Measurements from ENCODE around the gene CD244. TPM values are rescaled to one million over a fixed set of nuclear protein-coding genes. Genes with fewer than 3 reads are reported as not detected.

The CD244 gene
- total and polyA plus RNA-seq, 7 donors: 0.16 to 1.8 (median 0.36) TPM; not detected in 2

- no peak overlapping the region for H3K4me3 ChIP-seq
- no peaks in the 10 kb centered on the region for H3K27me3 ChIP-seq
- no peak overlapping the region for H3K27ac ChIP-seq
- no peaks in the 10 kb centered on the region for H3K36me3 ChIP-seq
- intact Hi-C loops (cut with DNase I): no loop called here
- TF ChIP-seq CTCF (IDR thresholded peaks at IDR 0.05) (no peak), POLR2AphosphoS5 (IDR thresholded peaks at IDR 0.05) (no peak), POLR2A (IDR thresholded peaks at IDR 0.05) (no peak), EP300 (IDR thresholded peaks at IDR 0.05) (no peak)
- WGBS, 2 donors: 79 to 80% methylated on average over 3 of the region's 3 CpGs
- peaks cover 0 to 15% (median 7%) of the 10 kb centered on the region in 4 donors for H3K9me3 ChIP-seq
- no peaks in the 10 kb centered on the region for H3K4me1 ChIP-seq
- DNase-seq: no peak
Measured at GRCh38 chr1:160807247-160807646, 55.4 kb downstream of the CD244 start.

GRCh38 chr1:160806784-160807183 lies 55.9 kb downstream of the CD244 start:
- Histone ChIP-seq H3K27me3 (no peaks in the 10 kb centered on the region), H3K4me3 (no peak overlapping the region), H3K4me1 (no peaks in the 10 kb centered on the region), H3K27ac (no peak overlapping the region), H3K9me3 (peaks cover 0 to 15% (median 7%) of the 10 kb centered on the region in 4 donors), H3K36me3 (no peaks in the 10 kb centered on the region)
- intact Hi-C loops (cut with DNase I): no loop called here
- no peak for DNase-seq
- TF ChIP-seq CTCF (IDR thresholded peaks at IDR 0.05): no peak
- no peak for TF ChIP-seq EP300 (IDR thresholded peaks at IDR 0.05)
- no peak for TF ChIP-seq POLR2AphosphoS5 (IDR thresholded peaks at IDR 0.05)
- TF ChIP-seq POLR2A (IDR thresholded peaks at IDR 0.05): no peak

GRCh38 chr1:160806109-160806665 lies 56.5 kb downstream of the CD244 start:
- H3K4me3 ChIP-seq: no peak overlapping the region
- H3K9me3 ChIP-seq: peaks cover 0 to 15% (median 7%) of the 10 kb centered on the region in 4 donors
- H3K4me1 ChIP-seq: no peaks in the 10 kb centered on the region
- no peak for TF ChIP-seq EP300 (IDR thresholded peaks at IDR 0.05)
- TF ChIP-seq POLR2A (IDR thresholded peaks at IDR 0.05): no peak
- no peak for TF ChIP-seq POLR2AphosphoS5 (IDR thresholded peaks at IDR 0.05)
- WGBS, 2 donors: 71 to 81% methylated on average over 1 of the region's 1 CpG
- H3K27me3 ChIP-seq: no peaks in the 10 kb centered on the region
- no peaks in the 10 kb centered on the region for H3K36me3 ChIP-seq
- DNase-seq: no peak
- intact Hi-C loops (cut with DNase I): no loop called here
- no peak overlapping the region for H3K27ac ChIP-seq

GRCh38 chr1:160801836-160802580 lies 60.7 kb downstream of the CD244 start:
- Histone ChIP-seq H3K27ac (no peak overlapping the region), H3K9me3 (peaks cover 0 to 9% (median 4%) of the 10 kb centered on the region in 4 donors), H3K27me3 (no peaks in the 10 kb centered on the region), H3K36me3 (no peaks in the 10 kb centered on the region), H3K4me3 (no peak overlapping the region), H3K4me1 (no peaks in the 10 kb centered on the region)
- 96 to 97% methylated on average over 43 of the region's 43 CpGs for WGBS, 2 donors
- intact Hi-C loops (cut with DNase I): no loop called here
- TF ChIP-seq POLR2A (IDR thresholded peaks at IDR 0.05): no peak
- TF ChIP-seq CTCF (IDR thresholded peaks at IDR 0.05): no peak
- TF ChIP-seq POLR2AphosphoS5 (IDR thresholded peaks at IDR 0.05): no peak
- no peak for TF ChIP-seq EP300 (IDR thresholded peaks at IDR 0.05)
- DNase-seq: no peak

DNA sequence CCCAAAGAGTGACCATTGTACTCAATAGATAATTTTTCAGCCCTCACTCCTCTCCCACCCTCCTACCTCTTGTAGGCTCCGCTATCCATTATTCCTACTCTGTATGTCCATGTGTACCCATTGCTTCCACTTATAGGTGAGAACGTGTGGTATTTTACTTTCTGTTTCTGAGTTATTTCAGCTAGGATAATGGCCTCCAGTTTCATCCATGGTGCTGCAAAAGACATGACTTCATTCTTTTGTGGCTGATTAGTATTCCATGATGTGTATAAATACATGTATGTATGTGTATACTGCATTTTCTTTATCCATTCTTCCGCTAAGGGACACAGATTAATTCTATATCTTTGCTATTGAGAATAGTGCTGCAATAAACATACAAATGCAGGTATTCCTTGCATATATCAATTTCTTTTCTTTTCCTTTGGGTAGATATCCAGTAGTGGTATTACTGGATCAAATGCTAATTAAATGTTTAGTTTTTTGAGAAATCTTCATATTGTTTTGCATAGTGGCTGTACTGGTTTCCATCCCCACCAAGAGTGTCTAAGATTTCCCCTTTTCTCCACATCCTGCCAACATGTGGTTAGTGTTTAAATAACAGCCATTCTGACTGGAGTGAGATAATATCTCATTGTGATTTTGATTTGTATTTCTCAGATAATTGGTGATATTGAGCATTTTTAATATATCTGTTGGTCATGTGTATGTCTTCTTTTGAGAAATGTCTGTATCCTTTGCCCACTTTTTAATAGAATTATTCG lies 61.9 kb downstream of the CD244 start:
- 40 to 42% methylated on average over 4 of the region's 4 CpGs for WGBS, 2 donors

More for the DNA sequence above, 61.9 kb downstream of the CD244 start:
- intact Hi-C loops (cut with DNase I): no loop called here
- TF ChIP-seq POLR2AphosphoS5 (IDR thresholded peaks at IDR 0.05) (no peak), EP300 (IDR thresholded peaks at IDR 0.05) (no peak), POLR2A (IDR thresholded peaks at IDR 0.05) (no peak), CTCF (IDR thresholded peaks at IDR 0.05) (no peak)
- no peaks in the 10 kb centered on the region for H3K9me3 ChIP-seq
- H3K4me1 ChIP-seq: no peaks in the 10 kb centered on the region
- no peak for DNase-seq
- no peak overlapping the region for H3K27ac ChIP-seq
- H3K4me3 ChIP-seq: no peak overlapping the region
- H3K36me3 ChIP-seq: no peaks in the 10 kb centered on the region
- H3K27me3 ChIP-seq: no peaks in the 10 kb centered on the region
